ENCODE measurements around the gene NPPA.
A peak's percentile ranks its signal among the peaks of the same experiment; 100 is the strongest.

Gene NPPA

GRCh38 chr1:11842154-11843041 lies 5.2 kb downstream of the NPPA start:
- peaks cover 34% of the 10 kb centered on the region for H3K36me3 Mint-ChIP-seq (ENCODE audit: low read depth)
- H3K27me3 Mint-ChIP-seq (ENCODE audit: low read depth) = no peaks in the 10 kb centered on the region
- no peaks in the 10 kb centered on the region for H3K9me3 Mint-ChIP-seq
- no peak overlapping the region for H3K27ac Mint-ChIP-seq
- no peak for DNase-seq (ENCODE audit: low spot score)
- H3K4me1 Mint-ChIP-seq (ENCODE audit: low read depth) = peaks cover 5% of the 10 kb centered on the region
- H3K4me3 Mint-ChIP-seq = no peak overlapping the region

- Mint-ChIP-seq H3K36me3 (ENCODE audit: low read depth) (peaks cover 34% of the 10 kb centered on the region), H3K27me3 (ENCODE audit: low read depth) (no peaks in the 10 kb centered on the region), H3K4me3 (no peak overlapping the region)
Measured at GRCh38 chr1:11841245-11842153, 6.1 kb downstream of the NPPA start.

GRCh38 chr1:11839727-11840705 lies 7.6 kb downstream of the NPPA start:
- Mint-ChIP-seq H3K36me3 (ENCODE audit: low read depth) (peaks cover 34% of the 10 kb centered on the region), H3K27me3 (ENCODE audit: low read depth) (no peaks in the 10 kb centered on the region), H3K9me3 (no peaks in the 10 kb centered on the region), H3K4me3 (no peak overlapping the region), H3K4me1 (ENCODE audit: low read depth) (peaks cover 5% of the 10 kb centered on the region), H3K27ac (no peak overlapping the region)
- DNase-seq (ENCODE audit: low spot score) = no peak

More at GRCh38 chr1:11841245-11842153, 6.1 kb downstream of the NPPA start:
- Mint-ChIP-seq H3K27ac (no peak overlapping the region), H3K4me1 (ENCODE audit: low read depth) (peaks cover 5% of the 10 kb centered on the region), H3K9me3 (no peaks in the 10 kb centered on the region)
- no peak for DNase-seq (ENCODE audit: low spot score)

GRCh38 chr1:11838349-11839272 lies 9.0 kb downstream of the NPPA start:
- Mint-ChIP-seq H3K4me1 (ENCODE audit: low read depth) (peaks cover 5% of the 10 kb centered on the region), H3K9me3 (no peaks in the 10 kb centered on the region), H3K27me3 (ENCODE audit: low read depth) (no peaks in the 10 kb centered on the region), H3K36me3 (ENCODE audit: low read depth) (peaks cover 35% of the 10 kb centered on the region), H3K4me3 (no peak overlapping the region), H3K27ac (no peak overlapping the region)
- DNase-seq (ENCODE audit: low spot score) = peak; percentile 50

- no peak overlapping the region for H3K27ac Mint-ChIP-seq
- DNase-seq (ENCODE audit: low spot score) = no peak
- peaks cover 5% of the 10 kb centered on the region for H3K4me1 Mint-ChIP-seq (ENCODE audit: low read depth)
- peaks cover 35% of the 10 kb centered on the region for H3K36me3 Mint-ChIP-seq (ENCODE audit: low read depth)
- no peaks in the 10 kb centered on the region for H3K9me3 Mint-ChIP-seq
- no peaks in the 10 kb centered on the region for H3K27me3 Mint-ChIP-seq (ENCODE audit: low read depth)
- H3K4me3 Mint-ChIP-seq = no peak overlapping the region
Measured at GRCh38 chr1:11837767-11838348, 9.7 kb downstream of the NPPA start.

- Mint-ChIP-seq H3K27me3 (ENCODE audit: low read depth) (no peaks in the 10 kb centered on the region), H3K4me3 (no peak overlapping the region), H3K36me3 (ENCODE audit: low read depth) (peaks cover 32% of the 10 kb centered on the region), H3K27ac (no peak overlapping the region), H3K4me1 (ENCODE audit: low read depth) (peaks cover 5% of the 10 kb centered on the region), H3K9me3 (no peaks in the 10 kb centered on the region)
- no peak for DNase-seq (ENCODE audit: low spot score)
Measured at GRCh38 chr1:11836955-11837766, 10.4 kb downstream of the NPPA start.

- Mint-ChIP-seq H3K4me1 (ENCODE audit: low read depth) (peaks cover 5% of the 10 kb centered on the region), H3K4me3 (no peak overlapping the region), H3K36me3 (ENCODE audit: low read depth) (peaks cover 33% of the 10 kb centered on the region), H3K27ac (no peak overlapping the region), H3K27me3 (ENCODE audit: low read depth) (no peaks in the 10 kb centered on the region), H3K9me3 (no peaks in the 10 kb centered on the region)
- no peak for DNase-seq (ENCODE audit: low spot score)
Measured at GRCh38 chr1:11835441-11836225, 11.9 kb downstream of the NPPA start.

- Mint-ChIP-seq H3K9me3 (no peaks in the 10 kb centered on the region), H3K27ac (no peak overlapping the region), H3K27me3 (ENCODE audit: low read depth) (no peaks in the 10 kb centered on the region), H3K36me3 (ENCODE audit: low read depth) (peaks cover 29% of the 10 kb centered on the region), H3K4me1 (ENCODE audit: low read depth) (peaks cover 5% of the 10 kb centered on the region), H3K4me3 (no peak overlapping the region)
- DNase-seq (ENCODE audit: low spot score) = no peak
Measured at GRCh38 chr1:11833900-11834299, 13.7 kb downstream of the NPPA start.

GRCh38 chr1:11833497-11833896 lies 14.1 kb downstream of the NPPA start:
- Mint-ChIP-seq H3K4me1 (ENCODE audit: low read depth) (peaks cover under 1% of the 10 kb centered on the region), H3K27me3 (ENCODE audit: low read depth) (no peaks in the 10 kb centered on the region), H3K27ac (no peak overlapping the region), H3K36me3 (ENCODE audit: low read depth) (peaks cover 25% of the 10 kb centered on the region), H3K4me3 (no peak overlapping the region), H3K9me3 (no peaks in the 10 kb centered on the region)
- no peak for DNase-seq (ENCODE audit: low spot score)

GRCh38 chr1:11831945-11832725 lies 15.4 kb downstream of the NPPA start:
- Mint-ChIP-seq H3K27me3 (ENCODE audit: low read depth) (no peaks in the 10 kb centered on the region), H3K4me1 (ENCODE audit: low read depth) (no peaks in the 10 kb centered on the region), H3K27ac (no peak overlapping the region), H3K9me3 (no peaks in the 10 kb centered on the region), H3K36me3 (ENCODE audit: low read depth) (peaks cover 29% of the 10 kb centered on the region), H3K4me3 (no peak overlapping the region)
- DNase-seq (ENCODE audit: low spot score) = no peak

- no peaks in the 10 kb centered on the region for H3K4me1 Mint-ChIP-seq (ENCODE audit: low read depth)
- H3K27ac Mint-ChIP-seq = no peak overlapping the region
- H3K27me3 Mint-ChIP-seq (ENCODE audit: low read depth) = no peaks in the 10 kb centered on the region
- no peaks in the 10 kb centered on the region for H3K9me3 Mint-ChIP-seq
- no peak for DNase-seq (ENCODE audit: low spot score)
- no peak overlapping the region for H3K4me3 Mint-ChIP-seq
- H3K36me3 Mint-ChIP-seq (ENCODE audit: low read depth) = peaks cover 23% of the 10 kb centered on the region
Measured at GRCh38 chr1:11828511-11828910, 19.1 kb downstream of the NPPA start.
